ENCODE results near the gene SLC7A4. TPM values are rescaled to one million over a fixed set of nuclear protein-coding genes. Genes with fewer than 3 reads are reported as not detected.
"Not testable (repeated sequence)": the region's sequence is repeated elsewhere in the genome, so short reads cannot be mapped to it uniquely, and the experiment has no call there.

SLC7A4 gene
- total RNA-seq (2014; rRNA removed): 0.06 and 0.40 TPM in 2 replicates
- polyA plus RNA-seq (2012): 0.11 TPM

GRCh38 chr22:21032037-21032867, at the start of gene SLC7A4:
SLC7A4 (minus strand) TSS chr22:21032561; CDS start chr22:21031812, 749 bp downstream.
- DNase-seq (ENCODE audit: low read depth): no peak

- DNase-seq (ENCODE audit: low read depth): no peak
These were observed 48.2 kb upstream of the SLC7A4 start for GRCh38 chr22:21080435-21081137.

GRCh38 chr22:21079493-21079892, 47.1 kb upstream of the SLC7A4 start:
- DNase-seq (ENCODE audit: low read depth): no peak

GRCh38 chr22:21078916-21079315, 46.6 kb upstream of the SLC7A4 start:
- DNase-seq (ENCODE audit: low read depth): no peak

GRCh38 chr22:21077884-21078508, 45.6 kb upstream of the SLC7A4 start:
- DNase-seq (ENCODE audit: low read depth): no peak

GRCh38 chr22:21076912-21077625, 44.7 kb upstream of the SLC7A4 start:
- DNase-seq (ENCODE audit: low read depth): no peak

- DNase-seq (ENCODE audit: low read depth): no peak
These were observed 43.3 kb upstream of the SLC7A4 start for GRCh38 chr22:21075516-21076138.

GRCh38 chr22:21074102-21074715, 41.8 kb upstream of the SLC7A4 start:
- DNase-seq (ENCODE audit: low read depth): peak; percentile 81

- no peak for DNase-seq (ENCODE audit: low read depth)
These were observed 41.1 kb upstream of the SLC7A4 start for GRCh38 chr22:21073482-21073881.

- DNase-seq (ENCODE audit: low read depth): no peak
These were observed 40.7 kb upstream of the SLC7A4 start for GRCh38 chr22:21073023-21073422.

- not testable (repeated sequence) for DNase-seq (ENCODE audit: low read depth)
These were observed 39.4 kb upstream of the SLC7A4 start for GRCh38 chr22:21071796-21072195.

GRCh38 chr22:21070690-21071615, 38.6 kb upstream of the SLC7A4 start:
- DNase-seq (ENCODE audit: low read depth): no peak

GRCh38 chr22:21069375-21069774, 37.0 kb upstream of the SLC7A4 start:
- DNase-seq (ENCODE audit: low read depth): no peak

GRCh38 chr22:21068681-21069276, 36.4 kb upstream of the SLC7A4 start:
- DNase-seq (ENCODE audit: low read depth): no peak

- no peak for DNase-seq (ENCODE audit: low read depth)
These were observed 35.7 kb upstream of the SLC7A4 start for GRCh38 chr22:21067901-21068680.

GRCh38 chr22:21067075-21067900, 34.9 kb upstream of the SLC7A4 start:
- DNase-seq (ENCODE audit: low read depth): no peak
